ENCODE measurements around the gene EVA1B.

The EVA1B gene

GRCh38 chr1:36345353-36345752 lies 21.9 kb upstream of the EVA1B start:
- DNase-seq (ENCODE audit: low read depth) = no peak

DNA sequence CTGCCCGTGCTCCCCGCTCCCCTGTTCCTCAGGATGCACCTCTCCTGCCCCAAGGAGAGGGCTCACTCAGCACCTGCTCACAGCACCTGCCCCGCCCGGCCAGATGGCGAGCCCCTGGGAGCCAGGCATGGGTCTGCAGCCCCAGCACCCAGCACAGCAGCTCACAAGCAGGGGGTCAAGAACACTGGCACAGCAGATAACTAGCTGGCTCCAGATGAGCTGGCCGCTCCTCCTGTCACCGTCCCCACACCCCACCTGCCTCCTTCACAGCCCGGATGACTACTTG lies 20.9 kb upstream of the EVA1B start:
- DNase-seq (ENCODE audit: low read depth) = no peak

GRCh38 chr1:36343651-36344394 lies 20.4 kb upstream of the EVA1B start:
- no peak for DNase-seq (ENCODE audit: low read depth)

DNA sequence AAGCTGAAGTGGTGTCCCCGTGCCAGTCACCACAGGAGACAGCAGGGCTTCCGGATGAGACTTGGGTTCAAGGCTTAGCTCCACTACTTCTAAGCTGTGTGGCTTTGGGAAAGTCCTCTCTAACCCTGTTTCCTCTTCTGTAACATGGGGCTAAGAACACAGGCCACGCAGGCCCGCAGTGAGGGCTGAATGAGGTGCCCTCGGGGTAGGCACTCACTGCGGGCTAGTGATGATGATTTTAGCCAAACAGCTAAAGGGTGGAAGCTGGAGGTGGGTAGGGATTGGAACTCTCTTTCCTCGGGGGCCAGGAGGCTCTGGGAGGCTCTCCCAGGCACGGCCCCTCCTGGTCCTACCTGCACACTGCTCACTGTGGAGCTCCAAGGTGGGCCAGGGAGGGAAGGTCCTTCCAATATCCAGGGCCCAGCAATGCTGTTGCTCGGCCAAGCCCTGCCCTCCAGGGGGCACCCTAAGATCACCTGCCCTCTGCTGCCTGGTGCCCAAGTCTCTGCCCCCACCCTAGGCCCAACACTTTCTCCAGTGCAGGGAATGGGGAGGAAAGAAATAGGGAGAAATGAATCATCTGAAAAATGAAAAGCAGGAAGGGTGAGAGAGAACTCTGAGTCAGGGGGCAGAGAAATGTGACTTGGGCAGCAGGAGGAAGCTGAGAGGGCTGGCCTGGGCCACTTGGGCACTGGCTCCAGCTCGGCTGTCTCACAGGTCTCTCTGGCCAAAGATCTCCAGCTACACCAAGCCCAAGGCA lies 19.2 kb upstream of the EVA1B start:
- DNase-seq (ENCODE audit: low read depth) = peak; percentile 29

DNA sequence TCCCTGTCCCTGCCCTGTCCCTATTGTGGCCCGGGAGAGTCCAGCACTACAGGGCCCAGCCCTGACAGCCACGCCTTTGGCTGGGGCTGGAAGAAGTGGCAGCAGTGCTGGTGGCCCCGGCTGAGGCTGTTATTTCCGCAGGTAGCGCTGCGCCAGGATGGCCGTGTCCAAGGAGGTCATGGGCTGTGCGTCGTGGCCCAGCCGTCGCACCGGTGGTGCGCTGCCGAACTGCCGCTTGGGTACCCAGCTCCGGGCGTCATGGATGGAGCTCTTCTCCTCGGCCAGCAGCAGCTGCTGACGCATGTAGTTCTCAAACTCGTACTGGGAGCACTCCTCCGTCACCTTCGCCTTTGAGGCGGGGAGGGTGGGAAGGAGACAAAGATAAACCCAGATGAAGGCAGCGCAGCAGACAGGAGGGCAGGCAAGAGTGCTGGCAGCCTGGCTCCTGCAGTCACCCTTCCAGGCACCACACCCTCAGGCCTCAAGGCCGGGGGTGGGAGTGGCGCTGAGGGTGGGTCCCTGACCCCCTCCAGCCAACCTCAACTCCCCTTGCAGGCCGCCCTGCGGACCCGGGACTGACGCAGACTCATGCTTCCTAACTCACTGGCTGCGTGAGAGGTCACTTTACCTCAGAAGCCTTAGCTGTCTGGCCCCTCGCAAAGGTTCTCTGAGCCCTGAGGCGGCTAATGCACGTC lies 18.3 kb upstream of the EVA1B start:
- DNase-seq (ENCODE audit: low read depth) = no peak

DNA sequence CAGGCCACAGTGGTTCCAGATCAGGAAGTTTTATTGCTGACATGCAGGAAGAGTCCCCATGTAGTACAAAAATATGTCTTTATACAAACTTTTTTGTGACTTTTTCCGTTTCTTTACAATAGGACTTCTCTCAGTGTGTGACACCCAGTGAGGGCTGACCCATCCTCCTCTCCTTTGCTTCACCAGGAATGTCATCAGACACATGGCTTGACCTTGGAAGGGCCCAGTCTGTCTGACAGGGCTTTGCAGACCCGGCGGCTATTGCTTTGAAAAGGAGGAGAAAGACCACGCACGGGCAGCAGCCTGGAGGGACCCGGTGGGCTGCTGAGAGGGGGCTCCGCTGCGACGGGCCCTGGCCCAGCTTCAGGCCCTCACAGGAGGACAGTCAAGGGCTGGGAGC lies 16.2 kb upstream of the EVA1B start:
- no peak for DNase-seq (ENCODE audit: low read depth)

DNA sequence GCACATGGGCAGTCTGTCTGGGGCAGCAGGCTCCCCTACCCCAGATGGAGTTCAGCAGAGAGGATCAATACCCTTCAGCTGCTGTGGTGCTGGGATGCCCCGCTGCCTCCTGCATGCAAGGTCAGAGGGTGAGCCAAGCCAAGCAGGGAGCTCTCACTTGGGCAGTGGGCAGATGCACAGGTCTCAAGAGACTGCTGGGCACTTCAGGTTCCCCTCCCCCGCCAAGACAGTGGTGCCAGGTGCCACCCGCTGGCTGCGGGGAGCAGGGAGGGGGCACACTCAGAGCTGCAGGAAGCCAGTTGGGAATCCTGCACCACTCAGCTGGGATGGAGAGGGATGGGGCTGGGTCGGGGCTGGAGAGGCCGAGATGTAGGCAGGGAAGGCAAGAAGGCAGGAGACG lies 15.8 kb upstream of the EVA1B start:
- no peak for DNase-seq (ENCODE audit: low read depth)

DNA sequence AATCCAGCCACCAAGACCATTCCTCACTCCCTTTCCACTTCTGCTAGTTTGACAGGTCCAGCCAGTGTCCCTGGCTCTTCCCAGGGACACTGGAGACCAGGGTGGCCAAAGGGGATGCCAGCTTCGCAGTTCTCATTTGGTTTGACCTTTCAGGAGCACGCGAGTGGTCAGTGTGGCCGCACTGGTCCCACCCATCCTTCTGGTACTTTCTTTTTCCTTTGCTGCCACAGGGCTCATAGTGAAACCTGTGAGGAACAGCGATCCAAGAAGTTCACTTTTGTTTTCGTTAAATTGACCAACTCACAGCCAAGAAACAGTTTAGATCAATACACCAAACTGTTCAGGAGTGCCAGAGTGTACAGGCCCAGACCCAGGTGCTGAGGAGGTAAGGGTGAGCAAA lies 14.4 kb upstream of the EVA1B start:
- DNase-seq (ENCODE audit: low read depth) = no peak

- DNase-seq (ENCODE audit: low read depth) = no peak
These were observed 7.5 kb upstream of the EVA1B start for GRCh38 chr1:36330940-36331339.

DNA sequence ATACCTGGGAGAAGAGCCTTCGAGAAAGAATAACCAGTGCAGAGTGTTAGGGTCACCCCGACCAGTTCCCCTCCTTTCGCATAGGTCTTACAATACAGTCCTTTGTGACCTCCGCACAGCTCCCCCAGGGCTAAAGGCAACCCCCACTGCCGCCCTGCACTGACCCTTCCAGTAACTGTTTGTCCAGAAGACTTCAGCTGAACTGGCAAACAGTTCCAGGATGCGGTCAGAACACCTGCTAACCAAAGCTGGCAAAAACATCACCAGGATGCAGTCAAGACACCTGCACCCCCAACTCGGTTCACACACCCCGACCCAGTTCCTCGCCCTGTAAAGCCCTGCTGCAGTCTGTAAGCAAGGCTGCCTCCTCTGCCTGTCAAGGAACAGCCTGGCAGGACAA lies 6.4 kb upstream of the EVA1B start:
- no peak for DNase-seq (ENCODE audit: low read depth)

- no peak for DNase-seq (ENCODE audit: low read depth)
These were observed 5.3 kb upstream of the EVA1B start for GRCh38 chr1:36328713-36329112.

DNA sequence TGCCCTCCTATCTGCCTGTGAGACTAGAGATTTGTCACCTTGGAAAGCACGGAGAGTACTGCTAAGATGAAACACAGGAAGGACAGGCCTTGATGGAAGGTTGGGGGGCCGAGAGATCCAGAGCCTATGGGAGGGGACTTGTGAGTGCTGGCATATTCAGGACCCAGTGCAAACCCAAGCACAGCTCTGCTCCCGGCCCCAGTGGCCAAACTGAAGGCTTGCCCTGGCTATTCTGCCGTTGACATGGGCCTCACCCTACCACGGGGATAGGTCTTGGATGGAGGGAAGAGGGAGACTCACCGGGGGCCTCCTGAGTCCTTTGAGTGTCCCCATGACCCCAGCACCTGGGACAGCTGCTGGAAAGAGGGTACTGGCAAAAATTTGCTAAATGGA lies 4.6 kb upstream of the EVA1B start:
- DNase-seq (ENCODE audit: low read depth) = no peak

DNA sequence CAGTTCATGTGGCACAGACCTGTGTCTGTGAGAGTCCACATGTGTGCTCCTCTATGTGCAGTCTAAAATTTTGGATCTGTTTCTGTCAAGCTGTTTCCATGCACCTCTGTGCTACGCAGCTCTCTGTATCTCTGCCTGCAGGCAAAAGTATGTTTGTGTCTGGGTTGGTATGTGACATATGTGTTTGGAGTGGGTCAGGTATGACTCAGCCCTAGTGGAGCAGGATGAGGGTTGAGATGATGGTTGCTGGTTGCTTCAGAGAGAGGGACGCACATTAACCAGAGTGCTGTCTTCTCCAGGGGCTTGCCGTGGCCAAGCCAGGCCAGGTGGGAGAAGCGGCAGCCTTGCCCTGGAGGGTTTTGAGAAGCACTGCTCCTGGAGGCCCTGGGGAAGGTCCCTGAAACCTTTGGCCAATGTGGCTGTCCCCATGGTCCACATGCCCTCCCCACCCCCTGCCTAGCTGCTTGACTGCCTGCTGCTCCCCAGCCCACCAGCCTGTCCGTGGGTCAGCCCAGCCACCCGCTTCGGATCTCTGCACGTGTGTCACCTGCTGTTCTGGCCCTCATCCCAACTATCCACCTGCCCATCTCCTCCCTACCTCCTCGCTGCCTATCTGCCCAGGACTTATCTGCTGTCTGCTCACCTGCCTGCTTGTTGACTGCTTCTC lies 4.1 kb upstream of the EVA1B start:
- no peak for DNase-seq (ENCODE audit: low read depth)

DNA sequence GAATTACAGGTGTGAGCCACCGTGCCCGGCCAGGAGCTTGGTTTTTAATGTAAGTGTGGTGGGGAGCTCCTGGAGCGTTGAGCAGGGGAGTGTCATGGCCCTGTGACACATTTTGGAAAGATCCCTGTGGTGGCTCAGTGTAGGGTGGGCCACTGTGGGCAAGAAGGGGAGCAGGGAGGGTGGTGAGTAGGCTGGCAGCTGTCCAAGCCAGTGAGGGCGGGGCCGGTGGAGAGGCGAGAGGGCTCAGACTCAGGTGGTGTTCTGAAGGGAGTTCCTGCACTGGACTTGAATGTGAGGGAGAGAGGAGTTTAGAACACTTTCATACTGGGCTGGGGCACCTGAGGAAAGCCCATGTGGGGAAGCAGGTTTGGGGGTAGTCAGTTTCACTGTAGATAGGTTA lies 3.1 kb upstream of the EVA1B start:
- no peak for DNase-seq (ENCODE audit: low read depth)

DNA sequence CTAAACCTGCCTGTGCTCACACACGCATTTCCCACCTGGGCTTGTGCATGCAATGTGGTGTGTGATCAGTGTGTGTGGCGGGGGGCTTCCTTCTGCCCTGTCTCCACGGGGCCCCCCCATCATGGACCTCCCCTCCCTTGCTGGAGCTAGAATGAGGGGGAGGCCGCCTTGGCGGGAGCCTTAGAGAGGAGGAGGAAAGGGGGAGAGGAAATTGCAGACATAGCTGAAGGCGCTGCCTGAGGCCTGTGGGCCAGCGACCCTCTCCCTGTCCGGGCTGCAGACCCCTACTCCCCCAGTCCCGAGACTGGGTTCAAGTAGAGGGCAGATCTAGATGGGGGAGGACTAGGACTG lies 883 bp upstream of the EVA1B start:
- no peak for DNase-seq (ENCODE audit: low read depth)

DNA sequence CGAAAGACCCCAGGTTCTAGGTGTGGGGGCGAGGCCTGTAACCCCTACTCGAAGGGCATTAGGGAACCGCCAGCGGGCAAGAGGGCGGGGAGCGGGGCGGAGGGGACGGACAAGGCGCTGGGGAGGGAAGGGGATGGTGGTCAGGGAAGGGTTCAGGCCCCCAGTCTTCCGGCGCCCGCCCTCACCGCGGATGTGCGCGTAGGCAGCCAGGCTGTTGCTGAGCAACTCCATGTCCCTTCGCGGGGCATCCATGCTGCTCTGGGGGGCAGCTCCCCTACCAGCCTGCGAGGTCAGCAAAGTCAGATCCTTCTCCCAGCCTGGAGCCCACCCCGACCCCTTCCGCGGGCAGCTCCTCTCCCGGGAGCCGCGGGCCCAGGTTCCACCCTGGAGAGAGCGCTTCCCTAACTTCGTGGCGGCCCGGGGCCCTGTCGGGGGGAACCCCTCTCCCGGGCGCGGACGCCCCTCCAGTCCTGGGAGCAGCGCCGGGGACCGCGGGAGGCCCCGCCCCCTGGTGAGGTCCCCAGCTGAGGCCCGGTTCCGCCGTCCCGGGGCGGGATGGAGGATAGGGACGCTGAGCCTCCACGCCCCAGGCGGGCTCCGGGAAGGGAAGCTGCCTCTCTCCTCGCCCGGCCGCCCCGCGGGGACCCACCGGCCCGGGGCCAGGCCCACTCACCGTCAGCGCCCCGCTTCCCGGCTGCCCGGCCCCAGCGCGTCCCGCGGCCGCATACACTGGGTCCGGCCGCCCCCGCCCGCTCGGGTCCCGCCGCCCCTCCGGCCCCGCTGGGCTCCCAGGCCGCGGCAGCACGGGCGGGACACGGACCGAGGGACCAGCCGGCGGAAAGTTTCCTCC lies 434 bp downstream of the EVA1B start:
- DNase-seq (ENCODE audit: low read depth) = no peak

DNA sequence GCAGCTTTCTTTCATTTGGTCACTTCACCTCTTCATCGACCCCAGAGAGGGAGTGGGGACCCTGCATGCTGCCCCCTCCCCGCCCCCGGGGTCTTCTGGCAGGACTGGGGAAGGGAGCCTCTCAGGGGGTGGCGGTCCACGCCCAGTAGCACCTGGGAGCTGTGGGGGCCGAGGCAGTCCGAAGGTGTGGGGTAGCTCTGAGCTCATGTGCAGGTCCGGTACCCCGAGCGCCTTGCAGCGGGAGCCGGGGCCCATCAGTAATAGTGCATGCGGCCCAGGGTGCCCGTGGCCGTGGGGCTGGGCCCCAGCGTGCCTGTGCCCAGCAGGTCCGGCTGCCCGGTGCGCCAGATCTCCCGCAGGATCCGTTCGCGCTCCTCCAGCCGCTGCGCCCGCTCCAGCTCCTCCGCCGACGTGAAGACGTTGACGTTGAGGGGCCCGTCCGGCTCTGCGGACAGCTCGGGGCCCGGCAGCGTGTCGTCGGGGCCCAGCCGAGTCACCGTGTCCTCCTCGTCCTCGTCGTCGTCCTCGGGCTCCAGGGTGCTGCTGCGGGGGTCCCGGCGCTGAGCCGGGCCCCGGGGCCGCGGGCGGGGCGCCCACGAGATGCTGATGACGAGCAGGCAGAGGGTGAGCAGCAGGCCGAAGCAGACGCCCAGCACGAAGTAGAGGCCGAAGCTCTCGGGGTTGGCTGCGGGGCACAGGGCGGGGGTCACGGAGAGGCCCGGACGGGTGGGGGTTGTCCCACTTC lies 1.2 kb downstream of the EVA1B start:
- DNase-seq (ENCODE audit: low read depth) = no peak

DNA sequence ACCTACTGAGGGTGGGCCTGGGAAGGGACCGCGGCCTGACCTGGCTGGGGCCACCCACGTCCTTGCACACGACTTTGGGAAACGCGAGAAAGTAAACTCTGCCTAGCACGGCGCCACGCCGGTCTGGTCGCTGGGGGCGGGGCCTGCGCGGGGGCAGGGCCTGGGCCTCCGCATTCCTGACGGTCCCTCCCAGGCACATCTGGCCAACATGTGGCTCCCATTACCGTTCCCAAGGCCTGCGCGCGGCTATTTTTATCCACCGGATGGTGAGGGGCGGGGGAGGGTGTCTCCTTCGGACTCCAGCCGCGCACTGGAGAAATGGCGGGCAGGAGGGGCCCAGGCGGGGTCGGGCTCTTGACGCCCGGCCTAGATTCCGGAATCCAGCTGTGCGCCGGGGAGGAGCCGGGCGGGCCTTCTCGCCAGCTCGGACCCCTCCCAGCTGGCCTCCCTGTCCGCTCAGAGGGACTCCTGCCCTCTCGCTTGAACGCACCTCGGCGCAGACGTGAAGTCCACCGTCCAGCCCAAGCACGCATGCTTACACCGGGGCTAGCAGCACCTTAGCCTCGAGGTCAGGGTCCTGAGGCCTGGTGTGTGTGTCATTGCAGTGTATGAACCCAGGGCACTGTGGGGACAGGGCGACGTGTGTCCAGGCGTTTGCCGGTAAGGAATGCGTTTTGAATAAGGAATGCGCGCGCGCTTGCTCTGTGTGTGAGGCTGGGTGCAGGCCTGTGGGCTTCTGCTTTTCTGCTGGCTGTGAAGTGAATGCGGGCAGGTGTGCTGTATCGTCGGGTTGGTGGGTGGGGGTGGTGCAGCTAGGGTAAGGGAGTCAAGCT lies 2.1 kb downstream of the EVA1B start:
- DNase-seq (ENCODE audit: low read depth) = no peak

DNA sequence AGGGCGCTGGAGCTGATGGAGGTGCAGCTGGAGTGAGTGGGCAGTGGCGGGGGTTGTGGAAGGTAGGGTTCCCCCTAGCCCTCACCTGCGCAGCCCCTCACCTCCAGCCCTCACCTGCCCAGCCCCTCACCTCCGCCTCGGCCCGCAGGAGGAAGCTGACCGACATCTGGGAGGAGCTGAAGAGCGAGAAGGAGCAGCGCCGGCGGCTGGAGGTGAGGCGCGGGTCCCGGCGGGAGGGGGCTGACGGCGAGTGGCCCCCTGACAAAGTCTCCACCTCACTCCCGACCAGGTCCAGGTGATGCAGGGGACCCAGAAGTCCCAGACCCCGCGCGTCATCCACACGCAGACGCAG lies 2.7 kb downstream of the EVA1B start:
- no peak for DNase-seq (ENCODE audit: low read depth)

DNA sequence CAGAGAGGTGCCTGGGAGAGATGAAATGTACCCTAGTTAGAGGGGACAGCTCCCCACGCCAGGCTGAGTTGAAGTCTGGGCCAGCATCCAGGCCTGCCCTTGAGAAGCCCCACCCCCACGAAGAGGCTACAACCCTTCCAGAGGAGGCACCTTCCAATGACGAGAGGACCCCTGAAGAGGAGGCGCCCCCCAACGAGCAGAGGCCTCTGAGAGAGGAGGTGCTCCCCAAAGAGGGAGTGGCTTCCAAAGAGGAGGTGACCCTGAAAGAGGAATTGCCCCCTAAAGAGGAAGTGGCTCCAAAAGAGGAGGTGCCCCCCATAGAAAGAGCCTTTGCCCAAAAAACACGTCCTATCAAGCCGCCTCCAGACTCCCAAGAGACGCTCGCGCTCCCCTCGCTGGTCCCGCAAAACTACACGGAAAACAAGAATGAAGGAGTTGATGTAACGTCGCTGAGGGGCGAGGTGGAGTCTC lies 3.1 kb downstream of the EVA1B start:
- no peak for DNase-seq (ENCODE audit: low read depth)
